OCI-LY3 (cell line): ENCODE measurements around the gene ZNF598.
A peak's percentile ranks its signal among the peaks of the same experiment; 100 is the strongest.

Source experiments
- EZH2phosphoT487 ChIP-seq: fragments of 200-600 bp; shearing (Covaris generic); IDR thresholded peaks from 2 replicates; pipeline ENCODE4 v1.6.1; 2018; ENCODE audit warnings: antibody characterized with exemption, mixed run types, low read depth
- TF ChIP-seq, protein P1 (sequence below): fragments of 200-600, 300-600 bp; sonication (generic); IDR thresholded peaks from 2 replicates; pipeline ENCODE4 v1.5.1; 2014; ENCODE audit warnings: antibody characterized with exemption, low read length, low read depth

DNA sequence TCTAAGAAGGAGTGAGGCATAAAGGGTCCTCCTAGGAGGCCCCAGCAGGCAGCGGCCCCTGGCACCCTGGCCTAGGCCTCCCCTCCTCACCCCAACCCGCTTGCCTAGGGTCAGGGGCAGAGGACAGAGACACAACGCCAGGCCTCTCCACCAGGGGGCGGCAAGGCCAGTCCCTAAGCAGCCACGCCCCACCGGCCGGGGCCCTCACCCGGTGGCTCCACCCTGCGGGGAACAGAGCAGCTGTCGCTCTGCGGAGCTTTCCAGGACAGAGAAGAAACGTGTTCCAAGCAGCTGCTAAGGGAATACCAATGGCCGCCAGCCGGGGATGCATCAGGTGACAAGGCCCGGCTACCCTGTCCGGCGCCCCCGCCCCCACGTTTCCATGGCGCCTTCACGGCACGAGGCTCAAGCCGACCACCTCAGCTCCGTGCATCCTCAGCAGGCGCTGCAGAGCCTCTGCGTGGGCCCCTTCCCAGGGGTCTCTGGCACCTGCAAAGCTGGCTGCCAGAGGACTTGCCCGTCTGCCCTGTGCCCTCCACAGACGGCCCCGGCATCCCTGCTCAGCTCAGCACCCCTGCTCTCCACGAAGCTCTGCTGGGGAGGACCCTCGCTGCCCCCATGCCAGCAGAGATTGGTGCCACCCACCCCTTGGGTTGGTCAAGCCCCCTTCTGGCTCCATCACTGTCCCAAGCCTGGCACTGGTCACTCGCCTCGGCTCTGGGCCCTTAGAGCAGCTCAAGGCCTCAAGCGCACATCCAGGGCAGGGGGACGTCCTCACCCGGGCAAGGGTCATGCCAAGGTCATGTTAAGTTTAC lies 5.6 kb downstream of the ZNF598 start:
- TF ChIP-seq, protein P1, sequence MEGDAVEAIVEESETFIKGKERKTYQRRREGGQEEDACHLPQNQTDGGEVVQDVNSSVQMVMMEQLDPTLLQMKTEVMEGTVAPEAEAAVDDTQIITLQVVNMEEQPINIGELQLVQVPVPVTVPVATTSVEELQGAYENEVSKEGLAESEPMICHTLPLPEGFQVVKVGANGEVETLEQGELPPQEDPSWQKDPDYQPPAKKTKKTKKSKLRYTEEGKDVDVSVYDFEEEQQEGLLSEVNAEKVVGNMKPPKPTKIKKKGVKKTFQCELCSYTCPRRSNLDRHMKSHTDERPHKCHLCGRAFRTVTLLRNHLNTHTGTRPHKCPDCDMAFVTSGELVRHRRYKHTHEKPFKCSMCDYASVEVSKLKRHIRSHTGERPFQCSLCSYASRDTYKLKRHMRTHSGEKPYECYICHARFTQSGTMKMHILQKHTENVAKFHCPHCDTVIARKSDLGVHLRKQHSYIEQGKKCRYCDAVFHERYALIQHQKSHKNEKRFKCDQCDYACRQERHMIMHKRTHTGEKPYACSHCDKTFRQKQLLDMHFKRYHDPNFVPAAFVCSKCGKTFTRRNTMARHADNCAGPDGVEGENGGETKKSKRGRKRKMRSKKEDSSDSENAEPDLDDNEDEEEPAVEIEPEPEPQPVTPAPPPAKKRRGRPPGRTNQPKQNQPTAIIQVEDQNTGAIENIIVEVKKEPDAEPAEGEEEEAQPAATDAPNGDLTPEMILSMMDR = peak; percentile 87
- no peak for TF ChIP-seq EZH2phosphoT487
